Loucy (cell line): ENCODE measurements around the gene KRT8.

Experiments used
- CTCF ChIP-seq: fragments of 200-600 bp; sonication (generic); conservative IDR thresholded peaks from 2 replicates; pipeline ENCODE4 v1.5.1; 2014; ENCODE audit warnings: mild to moderate bottlenecking, antibody characterized with exemption, low read length
- EZH2phosphoT487 ChIP-seq: fragments of 200-600 bp; IDR thresholded peaks from 2 replicates; pipeline ENCODE4 v1.6.1; 2018; ENCODE audit warnings: antibody characterized with exemption, mild to moderate bottlenecking, moderate library complexity, borderline replicate concordance

- no peak for TF ChIP-seq CTCF
- no peak for TF ChIP-seq EZH2phosphoT487
Observed at GRCh38 chr12:52891044-52891443, 13.8 kb downstream of the KRT8 start.
